NCI-H446 (cell line): ENCODE data around the gene INPP5F.
"Not testable (repeated sequence)": the region's sequence is repeated elsewhere in the genome, so short reads cannot be mapped to it uniquely, and the experiment has no call there.

Source experiments
- DNase-seq, 2 experiments: peaks; one replicate each; lab custom pipeline; 2025; lab: John Stamatoyannopoulos, UW

Gene INPP5F

GRCh38 chr10:119777686-119778085, 51.8 kb downstream of the INPP5F start:
- DNase-seq, result no peak

- DNase-seq, result no peak
Observed at GRCh38 chr10:119778776-119779445, 53.1 kb downstream of the INPP5F start.

GRCh38 chr10:119780879-119781480, 55.1 kb downstream of the INPP5F start:
- DNase-seq, result no peak

GRCh38 chr10:119781498-119781897, 55.6 kb downstream of the INPP5F start:
- no peak for DNase-seq

- no peak for DNase-seq
Observed at GRCh38 chr10:119782981-119783664, 57.3 kb downstream of the INPP5F start.

- DNase-seq, result no peak
Observed at GRCh38 chr10:119783665-119784027, 57.8 kb downstream of the INPP5F start.

- no peak for DNase-seq
Observed at GRCh38 chr10:119784340-119785067, 58.7 kb downstream of the INPP5F start.

- no peak for DNase-seq
Observed at GRCh38 chr10:119786117-119786769, 60.4 kb downstream of the INPP5F start.

GRCh38 chr10:119795101-119795500, 69.3 kb downstream of the INPP5F start:
- not testable (repeated sequence) for DNase-seq

- no peak for DNase-seq
Observed at GRCh38 chr10:119796039-119796438, 70.2 kb downstream of the INPP5F start.

GRCh38 chr10:119801176-119801575, 75.3 kb downstream of the INPP5F start:
- DNase-seq, result no peak

GRCh38 chr10:119801998-119802538, 76.2 kb downstream of the INPP5F start:
- no peak for DNase-seq

DNA sequence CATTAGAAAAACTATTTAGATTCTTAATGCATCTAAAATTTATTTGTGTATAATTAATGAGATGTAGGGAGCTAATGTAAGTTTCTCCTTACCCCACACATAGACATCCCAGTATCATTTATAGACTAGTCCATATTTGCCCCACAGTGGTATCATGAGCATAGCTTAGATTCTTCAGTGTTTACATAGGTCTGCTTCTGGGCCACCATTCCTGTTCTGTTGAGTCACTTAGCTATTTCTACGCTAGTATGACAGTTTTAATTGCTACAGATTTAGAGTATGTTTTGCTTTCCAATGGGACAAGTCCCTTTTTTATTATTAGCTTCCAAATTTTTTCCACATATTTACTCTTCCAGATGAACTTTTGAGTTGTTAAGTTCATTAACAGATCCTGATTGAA, 77.4 kb downstream of the INPP5F start:
- DNase-seq, result no peak

DNA sequence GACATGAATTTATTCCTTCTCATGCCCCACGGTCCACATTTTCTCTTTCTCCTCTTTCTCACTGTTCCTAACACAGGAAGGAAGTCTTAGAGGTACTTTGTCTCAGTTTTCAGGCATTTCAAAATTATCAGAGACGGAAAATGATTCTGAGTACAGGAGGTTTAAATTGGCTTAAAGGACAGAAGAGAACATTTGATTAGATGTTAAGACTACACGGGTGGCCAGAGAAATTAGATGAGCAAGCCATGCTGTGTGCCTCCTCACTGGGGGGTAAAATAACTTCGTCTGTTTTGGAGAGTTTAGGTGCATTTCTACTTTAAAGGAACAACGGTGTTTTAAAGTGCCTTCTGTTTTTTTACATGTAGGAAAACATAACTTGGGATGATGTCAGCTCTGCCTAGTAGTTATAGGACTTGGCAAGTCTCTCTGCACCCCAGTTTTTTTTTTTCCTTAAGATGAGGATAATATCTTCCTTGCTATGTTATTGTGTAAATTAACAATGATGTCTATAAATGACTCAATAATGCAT, 79.9 kb downstream of the INPP5F start:
- no peak for DNase-seq

- no peak for DNase-seq
Observed at GRCh38 chr10:119806334-119807130, 80.7 kb downstream of the INPP5F start.

DNA sequence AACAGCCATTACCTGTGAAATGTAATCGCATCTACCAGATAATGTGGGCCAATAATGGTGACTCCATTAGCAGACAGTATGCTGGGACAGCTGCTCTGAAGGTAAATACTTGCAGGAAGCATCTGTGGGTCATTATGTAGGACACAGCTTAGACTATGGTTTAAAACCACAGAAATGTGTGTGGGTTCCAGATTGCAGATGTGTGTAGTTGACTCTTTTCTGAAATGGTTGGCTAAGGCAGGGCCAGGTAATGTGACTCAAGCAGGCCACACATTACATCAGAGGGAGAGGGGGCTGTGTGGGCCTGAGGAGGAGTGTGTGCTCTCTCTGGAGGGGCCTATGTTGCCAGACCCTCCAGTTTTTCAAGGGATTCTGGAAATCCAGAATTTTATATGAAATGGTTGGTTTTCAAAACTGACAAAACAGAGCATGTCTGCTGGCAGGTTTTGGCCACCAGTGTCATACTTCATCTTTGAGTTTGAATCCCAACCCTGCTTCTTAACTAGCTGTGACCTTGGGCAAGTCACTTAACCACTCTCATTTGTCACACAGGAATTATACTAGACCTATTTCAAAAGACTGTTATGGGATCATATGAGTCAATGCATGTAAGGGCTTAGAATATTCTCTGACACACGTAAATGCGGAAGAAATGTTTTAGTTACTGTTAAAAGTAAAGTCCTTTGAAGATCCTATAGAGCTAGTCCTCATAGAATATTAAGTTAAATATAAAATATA, 82.3 kb downstream of the INPP5F start:
- DNase-seq, result no peak

- DNase-seq, result no peak
Observed at GRCh38 chr10:119811122-119811521, 85.3 kb downstream of the INPP5F start.

- DNase-seq, result no peak
Observed at GRCh38 chr10:119812684-119813083, 86.8 kb downstream of the INPP5F start.

GRCh38 chr10:119815671-119816070, 89.8 kb downstream of the INPP5F start:
- DNase-seq, result no peak
